AG04450 (cell line): ENCODE measurements around the gene PDZRN3. TPM values are rescaled to one million over a fixed set of nuclear protein-coding genes. Genes with fewer than 3 reads are reported as not detected.

Experiments used
- CTCF ChIA-PET: fragments of 300-600, 350-600 bp; formaldehyde crosslinking; extraction: SDS; loops from one replicate; lab custom pipeline; 2022; ENCODE audit warnings: antibody characterized with exemption, inconsistent platforms; lab: Charles Lee
- POLR2A ChIA-PET: fragments of 350-600 bp; formaldehyde crosslinking; extraction: SDS; loops from one replicate; lab custom pipeline; 2021; ENCODE audit warnings: antibody characterized with exemption, inconsistent platforms; lab: Yijun Ruan, JAX
- DNase-seq: peaks from one replicate; pipeline ENCODE4 v3.0.0-alpha.2; 2011; ENCODE audit warnings: low read depth, low spot score
- H3K27ac ChIP-seq: one replicate; pipeline ENCODE4 v1.5.1; 2012; ENCODE audit warnings: low read depth, low read length, control low read depth
- H3K27me3 ChIP-seq: one replicate; pipeline ENCODE4 v1.6.0; 2012; ENCODE audit warnings: low read length; ENCODE audit not compliant: control insufficient read depth, insufficient read depth
- H3K4me3 ChIP-seq: 2 replicates; pipeline ENCODE4 v1.5.1; 2011; ENCODE audit warnings: mild to moderate bottlenecking, low read depth, low read length, control low read depth
- H3K9me3 ChIP-seq: 2 replicates; pipeline ENCODE4 v1.5.1; 2012; ENCODE audit warnings: low read length; ENCODE audit not compliant: control insufficient read depth, insufficient read depth
- polyA plus RNA-seq: library from polyadenylated mRNA; depleted of rRNA; stranded (reverse); fragments of >200 nt; gene quantifications from 2 replicates; pipeline ENCODE4 v1.2.3, GENCODE V29; 2011
- TF ChIP-seq, protein P1 (sequence below): IDR thresholded peaks from 2 replicates; pipeline ENCODE4 v1.5.1; 2011; ENCODE audit warnings: low read depth, low read length, control low read depth, inconsistent platforms

PDZRN3 gene
- polyA plus RNA-seq, 1 experiment = 14.7 TPM

DNA sequence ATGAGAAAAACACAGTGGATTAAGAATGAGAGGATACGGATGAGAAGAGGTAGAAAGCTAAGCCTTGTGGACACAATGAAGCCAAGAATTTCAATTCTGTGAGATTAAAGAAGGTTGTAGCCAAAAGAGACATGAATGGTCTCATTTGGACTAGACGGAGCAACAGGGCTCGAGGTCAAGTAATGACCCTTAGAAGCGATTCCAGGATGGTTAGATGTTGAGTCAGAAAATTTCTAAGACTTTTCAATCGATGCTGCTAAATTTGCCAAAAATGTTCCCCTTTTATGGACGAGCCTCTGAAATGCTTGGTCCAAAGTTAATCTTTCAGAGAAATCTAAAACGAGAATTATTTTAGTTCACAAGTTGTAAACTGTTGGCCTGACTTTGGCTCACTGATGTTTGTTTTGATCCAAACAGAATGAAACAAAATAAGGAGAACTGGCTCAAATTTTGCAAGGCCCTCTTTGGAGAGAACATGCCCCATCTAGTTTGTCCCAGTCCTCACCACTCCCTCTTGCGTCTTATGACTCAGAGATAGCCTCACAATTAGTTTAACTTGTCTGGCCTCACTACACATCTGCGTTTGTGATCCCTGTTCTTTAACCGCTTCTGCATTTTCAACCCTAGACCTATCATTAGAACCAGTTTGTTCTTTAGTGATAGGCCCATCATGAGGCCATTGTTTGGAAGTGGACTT, 235.5 kb downstream of the PDZRN3 start:
- Histone ChIP-seq H3K9me3 (peaks cover 5% of the 10 kb centered on the region; the same call in 1 of the 2 replicates), H3K4me3 (no peak overlapping the region), H3K27me3 (no peaks in the 10 kb centered on the region), H3K27ac (no peak overlapping the region)
- POLR2A ChIA-PET = no interaction called here
- TF ChIP-seq, protein P1, sequence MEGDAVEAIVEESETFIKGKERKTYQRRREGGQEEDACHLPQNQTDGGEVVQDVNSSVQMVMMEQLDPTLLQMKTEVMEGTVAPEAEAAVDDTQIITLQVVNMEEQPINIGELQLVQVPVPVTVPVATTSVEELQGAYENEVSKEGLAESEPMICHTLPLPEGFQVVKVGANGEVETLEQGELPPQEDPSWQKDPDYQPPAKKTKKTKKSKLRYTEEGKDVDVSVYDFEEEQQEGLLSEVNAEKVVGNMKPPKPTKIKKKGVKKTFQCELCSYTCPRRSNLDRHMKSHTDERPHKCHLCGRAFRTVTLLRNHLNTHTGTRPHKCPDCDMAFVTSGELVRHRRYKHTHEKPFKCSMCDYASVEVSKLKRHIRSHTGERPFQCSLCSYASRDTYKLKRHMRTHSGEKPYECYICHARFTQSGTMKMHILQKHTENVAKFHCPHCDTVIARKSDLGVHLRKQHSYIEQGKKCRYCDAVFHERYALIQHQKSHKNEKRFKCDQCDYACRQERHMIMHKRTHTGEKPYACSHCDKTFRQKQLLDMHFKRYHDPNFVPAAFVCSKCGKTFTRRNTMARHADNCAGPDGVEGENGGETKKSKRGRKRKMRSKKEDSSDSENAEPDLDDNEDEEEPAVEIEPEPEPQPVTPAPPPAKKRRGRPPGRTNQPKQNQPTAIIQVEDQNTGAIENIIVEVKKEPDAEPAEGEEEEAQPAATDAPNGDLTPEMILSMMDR = no peak
- CTCF ChIA-PET = no interaction called here
- no peak for DNase-seq

- CTCF ChIA-PET = no interaction called here
- Histone ChIP-seq H3K27ac (no peak overlapping the region), H3K9me3 (peaks cover 13% of the 10 kb centered on the region; the same call in 1 of the 2 replicates), H3K4me3 (no peak overlapping the region), H3K27me3 (no peaks in the 10 kb centered on the region)
- POLR2A ChIA-PET = no interaction called here
- no peak for DNase-seq
- TF ChIP-seq, protein P1 = no peak
Observed at GRCh38 chr3:73385568-73385967, 239.2 kb downstream of the PDZRN3 start.

DNA sequence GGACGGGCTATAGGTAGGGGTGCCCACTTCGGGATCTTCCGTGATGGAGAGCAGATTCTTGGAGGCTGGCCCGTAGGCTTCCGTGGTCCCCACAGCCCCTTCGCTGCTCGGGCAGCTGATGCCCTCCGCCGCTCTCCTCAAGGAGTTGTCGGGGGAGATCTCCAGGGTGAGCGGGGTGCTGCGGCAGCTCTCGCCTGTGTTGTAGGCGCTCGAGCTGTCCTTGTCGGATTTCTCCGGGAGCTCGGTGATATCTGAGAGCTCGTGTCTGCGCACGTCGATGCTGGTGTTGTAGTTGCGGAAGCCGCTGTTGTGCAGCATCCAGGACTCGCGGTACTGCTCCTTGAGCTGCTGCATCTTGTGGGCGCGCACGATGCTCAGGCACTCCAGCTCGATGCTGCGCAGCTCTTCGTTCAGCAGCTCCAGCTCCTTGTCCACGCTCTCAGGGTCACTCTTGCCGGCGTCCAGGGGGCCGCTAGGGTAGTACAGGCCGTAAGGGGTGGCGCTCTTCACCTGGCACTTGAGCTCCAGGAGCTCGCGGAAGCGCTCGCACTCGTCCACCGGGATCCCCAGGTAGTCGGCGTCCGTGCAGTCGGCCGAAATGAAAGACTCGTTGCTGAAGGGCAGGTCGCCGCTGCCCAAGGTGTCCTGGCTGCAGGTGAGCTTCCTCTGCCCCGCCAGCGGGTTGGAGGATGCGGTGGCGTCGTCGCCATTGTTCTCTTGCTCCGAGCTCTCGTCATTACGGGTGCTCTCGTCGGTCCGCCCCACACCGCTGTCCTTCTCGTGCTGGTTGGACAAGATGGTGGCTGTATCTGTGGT, 240.4 kb downstream of the PDZRN3 start:
- ChIA-PET CTCF (no interaction called here), POLR2A (no interaction called here)
- Histone ChIP-seq H3K27me3 (no peaks in the 10 kb centered on the region), H3K9me3 (peaks cover 13% of the 10 kb centered on the region; the same call in 1 of the 2 replicates), H3K27ac (no peak overlapping the region), H3K4me3 (no peak overlapping the region)
- TF ChIP-seq, protein P1 = no peak
- no peak for DNase-seq

GRCh38 chr3:73383470-73384049, 241.2 kb downstream of the PDZRN3 start:
- Histone ChIP-seq H3K4me3 (no peak overlapping the region), H3K27ac (no peak overlapping the region), H3K27me3 (no peaks in the 10 kb centered on the region), H3K9me3 (peaks cover 13% of the 10 kb centered on the region; the same call in 1 of the 2 replicates)
- ChIA-PET CTCF (no interaction called here), POLR2A (no interaction called here)
- DNase-seq = no peak
- TF ChIP-seq, protein P1 = no peak
